Measurements from ENCODE around the gene CLEC2L. TPM values are rescaled to one million over a fixed set of nuclear protein-coding genes. Genes with fewer than 3 reads are reported as not detected.

Gene CLEC2L
- total and polyA plus RNA-seq, 2 of the 8 experiments (the other 6 are each of a cell fraction or from before 2014, with no cell fraction given), result 0.20 to 1.9 TPM

DNA sequence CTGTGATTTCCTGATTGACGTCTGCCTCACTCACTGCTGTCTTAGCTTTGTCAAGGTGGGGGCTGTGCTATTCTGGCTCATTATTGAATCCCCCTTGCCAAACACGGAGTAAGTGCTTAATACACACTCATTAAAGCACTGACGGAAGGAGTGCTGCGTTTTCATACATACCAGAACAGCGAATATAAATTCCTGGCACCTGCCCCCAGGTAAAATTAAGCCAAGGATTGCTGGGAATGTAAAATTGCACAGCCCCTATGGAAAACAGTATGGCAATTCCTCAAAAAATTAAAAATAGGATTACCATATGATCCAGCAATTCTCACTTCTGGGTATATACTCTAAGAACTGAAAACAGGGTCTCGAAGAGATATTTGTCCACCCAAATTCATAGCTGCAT, 46.6 kb upstream of the CLEC2L start (continued):
- TF ChIP-seq, protein P1, sequence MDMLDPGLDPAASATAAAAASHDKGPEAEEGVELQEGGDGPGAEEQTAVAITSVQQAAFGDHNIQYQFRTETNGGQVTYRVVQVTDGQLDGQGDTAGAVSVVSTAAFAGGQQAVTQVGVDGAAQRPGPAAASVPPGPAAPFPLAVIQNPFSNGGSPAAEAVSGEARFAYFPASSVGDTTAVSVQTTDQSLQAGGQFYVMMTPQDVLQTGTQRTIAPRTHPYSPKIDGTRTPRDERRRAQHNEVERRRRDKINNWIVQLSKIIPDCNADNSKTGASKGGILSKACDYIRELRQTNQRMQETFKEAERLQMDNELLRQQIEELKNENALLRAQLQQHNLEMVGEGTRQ (IDR thresholded peaks at IDR 0.05; ENCODE audit: low read length), result no peak
- TF ChIP-seq EGR1 (IDR thresholded peaks at IDR 0.05; ENCODE audit: borderline replicate concordance, low read depth, low read length), result no peak
- no peak for TF ChIP-seq POLR2AphosphoS5 (IDR thresholded peaks at IDR 0.05; ENCODE audit: low read depth, low read length)
- no peak for TF ChIP-seq NANOG (IDR thresholded peaks at IDR 0.05; ENCODE audit: insufficient read depth, low read depth, low read length, poor library complexity, severe bottlenecking)
- TF ChIP-seq SUZ12 (IDR thresholded peaks at IDR 0.05; ENCODE audit: low read length), result no peak
- TF ChIP-seq SP4 (IDR thresholded peaks at IDR 0.05; ENCODE audit: low read length), result no peak

All from H1 (cell line).